HepG2 (cell line): ENCODE results near the gene PIEZO2. TPM values are rescaled to one million over a fixed set of nuclear protein-coding genes. Genes with fewer than 3 reads are reported as not detected.

Experiments used
- ATF7-NPFF ChIP-seq: sonication (generic); formaldehyde crosslinking; IDR thresholded peaks from 2 replicates; pipeline ENCODE4 v1.8.1; 2023; ENCODE audit warnings: mild to moderate bottlenecking, low read depth, missing genetic modification reagents, moderate library complexity
- BCLAF1 ChIP-seq: fragments of 450-650 bp; IDR thresholded peaks from 2 replicates; pipeline ENCODE4 v1.6.1; 2017; ENCODE audit warnings: mild to moderate bottlenecking
- FOSL1 ChIP-seq: sonication (generic); formaldehyde crosslinking; IDR thresholded peaks from 2 replicates; pipeline ENCODE4 v1.9.0; 2021; ENCODE audit warnings: missing genetic modification reagents, borderline replicate concordance
- FOXP4 ChIP-seq: sonication (generic); formaldehyde crosslinking; IDR thresholded peaks from 2 replicates; pipeline ENCODE4 v1.4.0; 2020; ENCODE audit warnings: missing genetic modification reagents
- GABPA ChIP-seq, 2 experiments: IDR thresholded peaks; 2 replicates each; pipeline ENCODE4 v1.6.1; 2011 to 2016; ENCODE audit warnings: low read depth in 2 of 2, low read length in 1 of 2, missing biosample characterization in 1 of 2, missing genetic modification characterization in 1 of 2
- KDM4B ChIP-seq: sonication (generic); formaldehyde crosslinking; IDR thresholded peaks from 2 replicates; pipeline ENCODE4 v1.4.0; 2020; ENCODE audit warnings: missing genetic modification reagents
- RBM22 ChIP-seq: fragments of 200-400 bp; formaldehyde crosslinking; optimal IDR thresholded peaks from 2 replicates; pipeline ENCODE3; 2017; ENCODE audit warnings: mild to moderate bottlenecking, low read length, moderate library complexity
- SMARCC2 ChIP-seq: fragments of 450-650 bp; IDR thresholded peaks from 2 replicates; pipeline ENCODE4 v1.6.1; 2017; ENCODE audit warnings: antibody characterized with exemption, mild to moderate bottlenecking
- THYN1 ChIP-seq: sonication (generic); formaldehyde crosslinking; IDR thresholded peaks from 2 replicates; pipeline ENCODE4 v1.8.1; 2023; ENCODE audit warnings: low read depth, mild to moderate bottlenecking, moderate library complexity, missing genetic modification reagents, borderline replicate concordance
- UBTF ChIP-seq: sonication (generic); formaldehyde crosslinking; IDR thresholded peaks from 2 replicates; pipeline ENCODE4 v1.4.0; 2020; ENCODE audit warnings: mild to moderate bottlenecking, missing genetic modification reagents
- ZBTB26 ChIP-seq: IDR thresholded peaks from 2 replicates; pipeline ENCODE4 v1.6.1; 2016; ENCODE audit warnings: missing compliant biosample characterization, missing genetic modification reagents, borderline replicate concordance
- ZC3H4 ChIP-seq: sonication (generic); formaldehyde crosslinking; IDR thresholded peaks from 2 replicates; pipeline ENCODE4 v1.4.0; 2020; ENCODE audit warnings: missing genetic modification reagents, borderline replicate concordance
- ZMYM3 ChIP-seq: sonication (generic); formaldehyde crosslinking; IDR thresholded peaks from 2 replicates; pipeline ENCODE4 v1.5.1; 2020; ENCODE audit warnings: mild to moderate bottlenecking, missing genetic modification reagents
- ZNF597 ChIP-seq: sonication (generic); formaldehyde crosslinking; IDR thresholded peaks from 2 replicates; pipeline ENCODE4 v1.5.0; 2020; ENCODE audit warnings: missing genetic modification reagents
- ZNF615 ChIP-seq: sonication (generic); formaldehyde crosslinking; IDR thresholded peaks from 2 replicates; pipeline ENCODE4 v1.5.0; 2020; ENCODE audit warnings: mild to moderate bottlenecking, missing genetic modification reagents, borderline replicate concordance
- ZNF83 ChIP-seq: sonication (generic); formaldehyde crosslinking; IDR thresholded peaks from 2 replicates; pipeline ENCODE4 v1.4.0; 2020; ENCODE audit warnings: missing genetic modification reagents, mild to moderate bottlenecking, borderline replicate concordance
- ZSCAN12 ChIP-seq: sonication (generic); formaldehyde crosslinking; IDR thresholded peaks from 2 replicates; pipeline ENCODE4 v1.9.0; 2021; ENCODE audit warnings: mild to moderate bottlenecking, missing genetic modification reagents
- ZSCAN22 ChIP-seq: sonication (generic); formaldehyde crosslinking; IDR thresholded peaks from 2 replicates; pipeline ENCODE4 v1.4.0; 2020; ENCODE audit warnings: mild to moderate bottlenecking, missing genetic modification reagents
- polyA plus RNA-seq, 8 experiments: library from polyadenylated mRNA; depleted of rRNA in 3 of 8; stranded (reverse) in 7 of 8; unstranded in 1 of 8; fragments of >200 nt; fragmentation: Illumina TruSeq in 4 of 8; extraction: Trizol in 4 of 8; gene quantifications; 2 replicates each; pipeline versions ENCODE4 v1.2.1 to v1.2.3, GENCODE V29; 2011 to 2016; ENCODE audit warnings: low read depth in 4 of 8, missing spikeins in 1 of 8, mixed read lengths in 1 of 8; ENCODE audit not compliant: insufficient read depth in 1 of 8
- total RNA-seq, 5 experiments: library from RNA; depleted of rRNA; stranded (reverse); fragments of >200 nt; fragmentation: Illumina TruSeq; extraction: Trizol; gene quantifications; 2 replicates each; pipeline ENCODE4 v1.2.3, GENCODE V29; 2016; ENCODE audit warnings: low read depth in 1 of 5
- TF ChIP-seq, protein P1 (sequence below): sonication (generic); formaldehyde crosslinking; IDR thresholded peaks from 2 replicates; pipeline ENCODE4 v1.4.0; 2020; ENCODE audit warnings: missing genetic modification reagents

Gene PIEZO2
- total and polyA plus RNA-seq, 2 of the 13 experiments (the other 11 are each of a cell fraction or from before 2014, with no cell fraction given): 15.2 to 27.2 TPM

DNA sequence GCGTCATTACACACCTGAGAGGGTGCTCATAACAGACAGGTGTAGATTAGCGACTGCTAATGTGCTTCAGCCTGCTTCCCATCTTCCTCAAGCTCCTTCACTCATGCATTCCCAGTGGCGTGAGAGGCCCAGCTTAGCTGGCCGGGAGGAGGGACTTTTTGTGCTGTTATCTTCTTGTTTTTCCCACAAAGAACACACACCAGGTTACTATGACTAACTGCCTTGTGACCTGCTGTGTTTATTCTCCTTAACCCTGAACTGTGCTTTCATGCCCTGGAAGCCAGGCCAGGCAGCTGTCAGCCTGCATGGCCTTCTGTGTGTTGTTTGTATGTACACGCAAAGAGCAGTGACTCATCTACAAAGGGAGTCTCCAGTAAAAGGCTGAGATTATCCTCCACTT, 143.8 kb downstream of the PIEZO2 start (continued):
- TF ChIP-seq BCLAF1 (no peak), ZSCAN12 (CRISPR knock-in tag) (no peak), ZSCAN22 (CRISPR knock-in tag) (no peak), SMARCC2 (0 out of 2 replicates have a peak, but pooled peaks have one; percentile 49), ZBTB26 (peak; percentile 67; the same call in 1 of the 2 replicates), THYN1 (CRISPR knock-in tag) (no peak), ZNF597 (CRISPR knock-in tag) (no peak), ZNF615 (CRISPR knock-in tag) (no peak), ATF7-NPFF (CRISPR knock-in tag) (no peak), ZMYM3 (CRISPR knock-in tag) (peak; percentile 87), RBM22 (no peak), FOXP4 (CRISPR knock-in tag) (peak; percentile 98), UBTF (CRISPR knock-in tag) (peak; percentile 62; the same call in 1 of the 2 replicates), KDM4B (CRISPR knock-in tag) (peak; percentile 94), GABPA (IDR thresholded peaks at IDR 0.05; ENCODE audit: low read depth, low read length) (no peak), GABPA (CRISPR knock-in tag; IDR thresholded peaks at IDR 0.05; ENCODE audit: low read depth) (no peak), FOSL1 (CRISPR knock-in tag) (peak; percentile 96), ZC3H4 (CRISPR knock-in tag) (no peak), ZNF83 (CRISPR knock-in tag) (no peak)
- TF ChIP-seq, protein P1, sequence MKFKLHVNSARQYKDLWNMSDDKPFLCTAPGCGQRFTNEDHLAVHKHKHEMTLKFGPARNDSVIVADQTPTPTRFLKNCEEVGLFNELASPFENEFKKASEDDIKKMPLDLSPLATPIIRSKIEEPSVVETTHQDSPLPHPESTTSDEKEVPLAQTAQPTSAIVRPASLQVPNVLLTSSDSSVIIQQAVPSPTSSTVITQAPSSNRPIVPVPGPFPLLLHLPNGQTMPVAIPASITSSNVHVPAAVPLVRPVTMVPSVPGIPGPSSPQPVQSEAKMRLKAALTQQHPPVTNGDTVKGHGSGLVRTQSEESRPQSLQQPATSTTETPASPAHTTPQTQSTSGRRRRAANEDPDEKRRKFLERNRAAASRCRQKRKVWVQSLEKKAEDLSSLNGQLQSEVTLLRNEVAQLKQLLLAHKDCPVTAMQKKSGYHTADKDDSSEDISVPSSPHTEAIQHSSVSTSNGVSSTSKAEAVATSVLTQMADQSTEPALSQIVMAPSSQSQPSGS: peak; percentile 86
